ENCODE data around the gene ADRM1. TPM values are rescaled to one million over a fixed set of nuclear protein-coding genes. Genes with fewer than 3 reads are reported as not detected.

Gene ADRM1
- total and polyA plus RNA-seq, 2 experiments from 2014 or later, result 206 to 243 TPM

DNA sequence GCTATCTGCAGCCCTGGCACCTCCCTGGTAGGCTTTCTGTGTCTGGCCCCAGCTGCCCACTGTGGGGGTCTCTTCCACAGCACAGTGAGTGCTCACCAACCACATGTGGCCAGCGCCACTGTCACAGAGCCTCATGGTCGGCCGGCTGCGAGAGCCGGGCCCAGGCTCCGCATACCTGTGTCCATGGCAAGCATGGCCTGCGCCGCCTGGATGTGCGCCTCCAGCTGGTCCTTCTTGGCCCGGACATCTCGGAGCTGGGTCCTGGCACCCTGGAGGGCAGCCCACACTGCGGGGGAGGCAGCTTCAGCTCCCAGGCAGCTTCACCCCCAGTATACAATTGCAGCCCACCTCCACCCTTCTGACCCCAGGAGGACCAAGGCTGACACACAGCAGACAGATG lies 13.0 kb downstream of the ADRM1 start:
- Histone ChIP-seq H3K4me3 (no peak overlapping the region), H3K27ac (ENCODE audit: low read depth) (no peak overlapping the region), H3K4me1 (ENCODE audit: insufficient read depth) (no peaks in the 10 kb centered on the region), H3K27me3 (ENCODE audit: insufficient read depth) (no peaks in the 10 kb centered on the region), H3K36me3 (ENCODE audit: insufficient read depth) (peaks cover 31% of the 10 kb centered on the region), H4K20me1 (replicated peaks; ENCODE audit: insufficient read depth) (no peaks in the 10 kb centered on the region), H3K4me2 (no peak overlapping the region), H3K9me2 (ENCODE audit: insufficient read depth) (no peaks in the 10 kb centered on the region), H2AFZ (no peak overlapping the region), H3K79me2 (replicated peaks; ENCODE audit: insufficient read depth) (no peaks in the 10 kb centered on the region), H3F3A (replicated peaks; ENCODE audit: low read depth) (peaks cover 45% of the 10 kb centered on the region)
- Mint-ChIP-seq H3K27ac (no peak overlapping the region), H3K9me3 (peaks cover 23% of the 10 kb centered on the region), H3K4me3 (no peak overlapping the region), H3K4me1 (no peaks in the 10 kb centered on the region), H3K27me3 (ENCODE audit: insufficient read depth, low read depth, poor library complexity) (peaks cover 39% of the 10 kb centered on the region), H3K36me3 (ENCODE audit: low read depth) (peaks cover 63% of the 10 kb centered on the region)
- DNase-seq (ENCODE audit: low spot score), result no peak
- no peak for ATAC-seq
- TF ChIP-seq EZH2phosphoT487 (IDR thresholded peaks at IDR 0.05; ENCODE audit: unreplicated experiment), result no peak
- TF ChIP-seq POLR2AphosphoS5 (IDR thresholded peaks at IDR 0.05; ENCODE audit: low read depth), result no peak
- TF ChIP-seq JUNB (IDR thresholded peaks at IDR 0.05; ENCODE audit: unreplicated experiment), result no peak

DNA sequence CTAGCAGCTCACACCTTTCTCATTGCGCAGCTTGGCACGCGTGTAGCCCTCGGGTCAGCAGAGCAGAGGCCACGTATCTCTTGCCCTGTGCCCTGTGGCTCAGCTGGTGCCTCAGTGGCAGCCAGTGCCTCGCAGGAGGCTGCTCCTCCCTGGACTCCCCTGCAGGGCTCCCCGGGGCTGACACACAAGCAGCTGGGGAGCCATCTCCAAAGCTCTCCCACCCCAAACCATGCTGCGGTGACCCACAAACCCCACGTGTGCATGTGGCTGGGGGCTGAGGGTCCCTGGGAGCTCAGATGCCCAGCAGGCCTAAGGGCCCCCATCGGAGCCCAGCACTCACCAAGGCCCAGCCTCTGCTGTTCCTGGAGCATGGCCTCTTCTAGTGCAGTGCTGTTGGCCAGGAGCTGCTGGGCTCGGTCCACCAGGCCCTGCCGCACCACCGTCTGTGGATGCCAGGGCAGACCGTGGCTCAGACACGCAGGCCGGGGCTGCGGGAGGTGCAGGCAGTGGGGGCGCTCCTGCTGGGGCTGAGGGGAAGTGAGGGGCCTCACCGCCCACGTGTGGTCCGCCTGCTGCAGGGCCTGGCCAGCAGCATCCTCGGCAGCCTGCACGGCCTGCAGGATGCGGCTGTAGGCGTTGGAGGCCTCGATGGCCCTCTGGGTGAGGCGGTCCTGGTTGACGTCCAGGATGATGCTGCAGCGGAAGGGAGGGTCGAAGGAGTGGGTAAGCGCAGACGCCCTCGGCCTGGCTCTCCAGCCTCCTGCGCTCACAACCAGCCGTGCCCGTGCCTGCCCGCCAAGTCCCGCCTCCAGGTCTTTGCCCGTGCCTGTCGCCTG lies 13.8 kb downstream of the ADRM1 start:
- Histone ChIP-seq H4K20me1 (replicated peaks; ENCODE audit: insufficient read depth) (no peaks in the 10 kb centered on the region), H3K4me3 (no peak overlapping the region), H3K79me2 (replicated peaks; ENCODE audit: insufficient read depth) (no peaks in the 10 kb centered on the region), H3K36me3 (ENCODE audit: insufficient read depth) (peaks cover 31% of the 10 kb centered on the region), H3K4me2 (no peak overlapping the region), H3K9me2 (ENCODE audit: insufficient read depth) (no peaks in the 10 kb centered on the region), H3K27ac (ENCODE audit: low read depth) (no peak overlapping the region), H3F3A (replicated peaks; ENCODE audit: low read depth) (peaks cover 44% of the 10 kb centered on the region), H2AFZ (no peak overlapping the region), H3K4me1 (ENCODE audit: insufficient read depth) (no peaks in the 10 kb centered on the region), H3K27me3 (ENCODE audit: insufficient read depth) (no peaks in the 10 kb centered on the region)
- Mint-ChIP-seq H3K4me3 (no peak overlapping the region), H3K27ac (no peak overlapping the region), H3K9me3 (peaks cover 23% of the 10 kb centered on the region), H3K4me1 (no peaks in the 10 kb centered on the region), H3K36me3 (ENCODE audit: low read depth) (peaks cover 69% of the 10 kb centered on the region), H3K27me3 (ENCODE audit: insufficient read depth, low read depth, poor library complexity) (peaks cover 43% of the 10 kb centered on the region)
- no peak for DNase-seq (ENCODE audit: low spot score)
- no peak for ATAC-seq
- TF ChIP-seq, protein P1, sequence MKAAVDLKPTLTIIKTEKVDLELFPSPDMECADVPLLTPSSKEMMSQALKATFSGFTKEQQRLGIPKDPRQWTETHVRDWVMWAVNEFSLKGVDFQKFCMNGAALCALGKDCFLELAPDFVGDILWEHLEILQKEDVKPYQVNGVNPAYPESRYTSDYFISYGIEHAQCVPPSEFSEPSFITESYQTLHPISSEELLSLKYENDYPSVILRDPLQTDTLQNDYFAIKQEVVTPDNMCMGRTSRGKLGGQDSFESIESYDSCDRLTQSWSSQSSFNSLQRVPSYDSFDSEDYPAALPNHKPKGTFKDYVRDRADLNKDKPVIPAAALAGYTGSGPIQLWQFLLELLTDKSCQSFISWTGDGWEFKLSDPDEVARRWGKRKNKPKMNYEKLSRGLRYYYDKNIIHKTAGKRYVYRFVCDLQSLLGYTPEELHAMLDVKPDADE (IDR thresholded peaks at IDR 0.05), result no peak
- TF ChIP-seq STAT1 (IDR thresholded peaks at IDR 0.05; ENCODE audit: unreplicated experiment) (no peak), EZH2phosphoT487 (IDR thresholded peaks at IDR 0.05; ENCODE audit: unreplicated experiment) (no peak), ZNF114 (CRISPR knock-in tag; IDR thresholded peaks at IDR 0.05) (no peak)
- TF ChIP-seq, protein P2, sequence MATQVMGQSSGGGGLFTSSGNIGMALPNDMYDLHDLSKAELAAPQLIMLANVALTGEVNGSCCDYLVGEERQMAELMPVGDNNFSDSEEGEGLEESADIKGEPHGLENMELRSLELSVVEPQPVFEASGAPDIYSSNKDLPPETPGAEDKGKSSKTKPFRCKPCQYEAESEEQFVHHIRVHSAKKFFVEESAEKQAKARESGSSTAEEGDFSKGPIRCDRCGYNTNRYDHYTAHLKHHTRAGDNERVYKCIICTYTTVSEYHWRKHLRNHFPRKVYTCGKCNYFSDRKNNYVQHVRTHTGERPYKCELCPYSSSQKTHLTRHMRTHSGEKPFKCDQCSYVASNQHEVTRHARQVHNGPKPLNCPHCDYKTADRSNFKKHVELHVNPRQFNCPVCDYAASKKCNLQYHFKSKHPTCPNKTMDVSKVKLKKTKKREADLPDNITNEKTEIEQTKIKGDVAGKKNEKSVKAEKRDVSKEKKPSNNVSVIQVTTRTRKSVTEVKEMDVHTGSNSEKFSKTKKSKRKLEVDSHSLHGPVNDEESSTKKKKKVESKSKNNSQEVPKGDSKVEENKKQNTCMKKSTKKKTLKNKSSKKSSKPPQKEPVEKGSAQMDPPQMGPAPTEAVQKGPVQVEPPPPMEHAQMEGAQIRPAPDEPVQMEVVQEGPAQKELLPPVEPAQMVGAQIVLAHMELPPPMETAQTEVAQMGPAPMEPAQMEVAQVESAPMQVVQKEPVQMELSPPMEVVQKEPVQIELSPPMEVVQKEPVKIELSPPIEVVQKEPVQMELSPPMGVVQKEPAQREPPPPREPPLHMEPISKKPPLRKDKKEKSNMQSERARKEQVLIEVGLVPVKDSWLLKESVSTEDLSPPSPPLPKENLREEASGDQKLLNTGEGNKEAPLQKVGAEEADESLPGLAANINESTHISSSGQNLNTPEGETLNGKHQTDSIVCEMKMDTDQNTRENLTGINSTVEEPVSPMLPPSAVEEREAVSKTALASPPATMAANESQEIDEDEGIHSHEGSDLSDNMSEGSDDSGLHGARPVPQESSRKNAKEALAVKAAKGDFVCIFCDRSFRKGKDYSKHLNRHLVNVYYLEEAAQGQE (IDR thresholded peaks at IDR 0.05; ENCODE audit: unreplicated experiment), result no peak
- TF ChIP-seq, protein P3, sequence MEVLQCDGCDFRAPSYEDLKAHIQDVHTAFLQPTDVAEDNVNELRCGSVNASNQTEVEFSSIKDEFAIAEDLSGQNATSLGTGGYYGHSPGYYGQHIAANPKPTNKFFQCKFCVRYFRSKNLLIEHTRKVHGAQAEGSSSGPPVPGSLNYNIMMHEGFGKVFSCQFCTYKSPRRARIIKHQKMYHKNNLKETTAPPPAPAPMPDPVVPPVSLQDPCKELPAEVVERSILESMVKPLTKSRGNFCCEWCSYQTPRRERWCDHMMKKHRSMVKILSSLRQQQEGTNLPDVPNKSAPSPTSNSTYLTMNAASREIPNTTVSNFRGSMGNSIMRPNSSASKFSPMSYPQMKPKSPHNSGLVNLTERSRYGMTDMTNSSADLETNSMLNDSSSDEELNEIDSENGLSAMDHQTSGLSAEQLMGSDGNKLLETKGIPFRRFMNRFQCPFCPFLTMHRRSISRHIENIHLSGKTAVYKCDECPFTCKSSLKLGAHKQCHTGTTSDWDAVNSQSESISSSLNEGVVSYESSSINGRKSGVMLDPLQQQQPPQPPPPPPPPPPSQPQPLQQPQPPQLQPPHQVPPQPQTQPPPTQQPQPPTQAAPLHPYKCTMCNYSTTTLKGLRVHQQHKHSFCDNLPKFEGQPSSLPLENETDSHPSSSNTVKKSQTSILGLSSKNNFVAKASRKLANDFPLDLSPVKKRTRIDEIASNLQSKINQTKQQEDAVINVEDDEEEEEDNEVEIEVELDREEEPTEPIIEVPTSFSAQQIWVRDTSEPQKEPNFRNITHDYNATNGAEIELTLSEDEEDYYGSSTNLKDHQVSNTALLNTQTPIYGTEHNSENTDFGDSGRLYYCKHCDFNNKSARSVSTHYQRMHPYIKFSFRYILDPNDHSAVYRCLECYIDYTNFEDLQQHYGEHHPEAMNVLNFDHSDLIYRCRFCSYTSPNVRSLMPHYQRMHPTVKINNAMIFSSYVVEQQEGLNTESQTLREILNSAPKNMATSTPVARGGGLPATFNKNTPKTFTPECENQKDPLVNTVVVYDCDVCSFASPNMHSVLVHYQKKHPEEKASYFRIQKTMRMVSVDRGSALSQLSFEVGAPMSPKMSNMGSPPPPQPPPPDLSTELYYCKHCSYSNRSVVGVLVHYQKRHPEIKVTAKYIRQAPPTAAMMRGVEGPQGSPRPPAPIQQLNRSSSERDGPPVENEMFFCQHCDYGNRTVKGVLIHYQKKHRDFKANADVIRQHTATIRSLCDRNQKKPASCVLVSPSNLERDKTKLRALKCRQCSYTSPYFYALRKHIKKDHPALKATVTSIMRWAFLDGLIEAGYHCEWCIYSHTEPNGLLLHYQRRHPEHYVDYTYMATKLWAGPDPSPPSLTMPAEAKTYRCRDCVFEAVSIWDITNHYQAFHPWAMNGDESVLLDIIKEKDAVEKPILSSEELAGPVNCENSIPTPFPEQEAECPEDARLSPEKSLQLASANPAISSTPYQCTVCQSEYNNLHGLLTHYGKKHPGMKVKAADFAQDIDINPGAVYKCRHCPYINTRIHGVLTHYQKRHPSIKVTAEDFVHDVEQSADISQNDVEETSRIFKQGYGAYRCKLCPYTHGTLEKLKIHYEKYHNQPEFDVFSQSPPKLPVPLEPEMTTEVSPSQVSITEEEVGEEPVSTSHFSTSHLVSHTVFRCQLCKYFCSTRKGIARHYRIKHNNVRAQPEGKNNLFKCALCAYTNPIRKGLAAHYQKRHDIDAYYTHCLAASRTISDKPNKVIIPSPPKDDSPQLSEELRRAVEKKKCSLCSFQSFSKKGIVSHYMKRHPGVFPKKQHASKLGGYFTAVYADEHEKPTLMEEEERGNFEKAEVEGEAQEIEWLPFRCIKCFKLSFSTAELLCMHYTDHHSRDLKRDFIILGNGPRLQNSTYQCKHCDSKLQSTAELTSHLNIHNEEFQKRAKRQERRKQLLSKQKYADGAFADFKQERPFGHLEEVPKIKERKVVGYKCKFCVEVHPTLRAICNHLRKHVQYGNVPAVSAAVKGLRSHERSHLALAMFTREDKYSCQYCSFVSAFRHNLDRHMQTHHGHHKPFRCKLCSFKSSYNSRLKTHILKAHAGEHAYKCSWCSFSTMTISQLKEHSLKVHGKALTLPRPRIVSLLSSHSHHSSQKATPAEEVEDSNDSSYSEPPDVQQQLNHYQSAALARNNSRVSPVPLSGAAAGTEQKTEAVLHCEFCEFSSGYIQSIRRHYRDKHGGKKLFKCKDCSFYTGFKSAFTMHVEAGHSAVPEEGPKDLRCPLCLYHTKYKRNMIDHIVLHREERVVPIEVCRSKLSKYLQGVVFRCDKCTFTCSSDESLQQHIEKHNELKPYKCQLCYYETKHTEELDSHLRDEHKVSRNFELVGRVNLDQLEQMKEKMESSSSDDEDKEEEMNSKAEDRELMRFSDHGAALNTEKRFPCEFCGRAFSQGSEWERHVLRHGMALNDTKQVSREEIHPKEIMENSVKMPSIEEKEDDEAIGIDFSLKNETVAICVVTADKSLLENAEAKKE (CRISPR knock-in tag; IDR thresholded peaks at IDR 0.05), result no peak

Data from GM23338 (cell line).